GM12878 (cell line): ENCODE measurements around the gene TACR2. TPM values are rescaled to one million over a fixed set of nuclear protein-coding genes. Genes with fewer than 3 reads are reported as not detected.

Experiments
- ETV6 ChIP-seq, 2 experiments: fragments of 450-650 bp in 1 of 2; IDR thresholded peaks in 1 of 2; conservative IDR thresholded peaks in 1 of 2; 2 replicates each; pipeline ENCODE4 v1.6.1; 2014; ENCODE audit warnings: antibody characterized with exemption in 1 of 2, borderline replicate concordance in 1 of 2, low read depth in 1 of 2, mild to moderate bottlenecking in 1 of 2, moderate library complexity in 1 of 2
- MYC ChIP-seq: IDR thresholded peaks from 2 replicates; pipeline ENCODE4 v1.6.1; 2011; ENCODE audit warnings: mild to moderate bottlenecking, low read length, moderate library complexity, inconsistent platforms; ENCODE audit not compliant: insufficient read depth, insufficient replicate concordance, insufficient read length, severe bottlenecking
- RB1 ChIP-seq: fragments of 450-650 bp; formaldehyde crosslinking; IDR thresholded peaks from 2 replicates; pipeline ENCODE4 v1.6.1; 2017; ENCODE audit warnings: mild to moderate bottlenecking, borderline replicate concordance
- SIX5 ChIP-seq: IDR thresholded peaks from 2 replicates; pipeline ENCODE4 v1.6.1; 2011; ENCODE audit warnings: mild to moderate bottlenecking, low read depth, low read length, moderate library complexity; ENCODE audit not compliant: severe bottlenecking
- YBX1 ChIP-seq: fragments of 450-650 bp; IDR thresholded peaks from 2 replicates; pipeline ENCODE4 v1.6.1; 2016; ENCODE audit warnings: antibody characterized with exemption
- ZBTB33 ChIP-seq: fragments of 450-650 bp; IDR thresholded peaks from 2 replicates; pipeline ENCODE4 v1.6.1; 2017; ENCODE audit warnings: mild to moderate bottlenecking
- ZNF207 ChIP-seq: fragments of 450-650 bp; IDR thresholded peaks from 2 replicates; pipeline ENCODE4 v1.6.1; 2014; ENCODE audit warnings: antibody characterized with exemption, mild to moderate bottlenecking, borderline replicate concordance
- polyA plus RNA-seq, 11 experiments: library from polyadenylated mRNA; depleted of rRNA in 4 of 11; unstranded in 6 of 11; stranded (reverse) in 5 of 11; fragments of >200 nt; fragmentation: Nextera tagmentation in 4 of 11; fragmentation: Illumina TruSeq in 1 of 11; extraction: Ambion mirVana in 4 of 11; extraction: Trizol in 1 of 11; gene quantifications; 1 replicate in 1 of 11; 2 replicates in 10 of 11; pipeline versions ENCODE4 v1.2.1 to v1.2.3, GENCODE V29; 2011 to 2016; ENCODE audit warnings: inconsistent platforms in 2 of 11, missing spikeins in 2 of 11, low read depth in 1 of 11
- total RNA-seq, 4 experiments: library from RNA; depleted of rRNA in 3 of 4; stranded (reverse); fragments of >200 nt in 3 of 4; fragmentation: Illumina TruSeq in 1 of 4; extraction: Trizol in 1 of 4; gene quantifications; 2 replicates each; pipeline versions ENCODE4 v1.2.1 to v1.2.3, GENCODE V29; 2013 to 2021
- TF ChIP-seq, protein P1 (sequence below): IDR thresholded peaks from 2 replicates; pipeline ENCODE4 v1.6.1; 2012; ENCODE audit warnings: mild to moderate bottlenecking, low read depth, low read length

The TACR2 gene
- total and polyA plus RNA-seq, 10 of the 15 experiments (the other 5 are each of a cell fraction or from before 2014, with no cell fraction given): 0.11 TPM; not detected in 9

GRCh38 chr10:69438536-69439349 lies 22.0 kb upstream of the TACR2 start (continued):
- no peak for TF ChIP-seq ZBTB33
- TF ChIP-seq MYC: no peak
- no peak for TF ChIP-seq YBX1
- TF ChIP-seq SIX5: no peak
- TF ChIP-seq ETV6 (conservative IDR thresholded peaks at IDR 0.05 in 1 of 2, IDR thresholded peaks at IDR 0.05 in 1 of 2; ENCODE audit: borderline replicate concordance in 1 of 2, low read depth in 1 of 2): no peak
- TF ChIP-seq, protein P1, sequence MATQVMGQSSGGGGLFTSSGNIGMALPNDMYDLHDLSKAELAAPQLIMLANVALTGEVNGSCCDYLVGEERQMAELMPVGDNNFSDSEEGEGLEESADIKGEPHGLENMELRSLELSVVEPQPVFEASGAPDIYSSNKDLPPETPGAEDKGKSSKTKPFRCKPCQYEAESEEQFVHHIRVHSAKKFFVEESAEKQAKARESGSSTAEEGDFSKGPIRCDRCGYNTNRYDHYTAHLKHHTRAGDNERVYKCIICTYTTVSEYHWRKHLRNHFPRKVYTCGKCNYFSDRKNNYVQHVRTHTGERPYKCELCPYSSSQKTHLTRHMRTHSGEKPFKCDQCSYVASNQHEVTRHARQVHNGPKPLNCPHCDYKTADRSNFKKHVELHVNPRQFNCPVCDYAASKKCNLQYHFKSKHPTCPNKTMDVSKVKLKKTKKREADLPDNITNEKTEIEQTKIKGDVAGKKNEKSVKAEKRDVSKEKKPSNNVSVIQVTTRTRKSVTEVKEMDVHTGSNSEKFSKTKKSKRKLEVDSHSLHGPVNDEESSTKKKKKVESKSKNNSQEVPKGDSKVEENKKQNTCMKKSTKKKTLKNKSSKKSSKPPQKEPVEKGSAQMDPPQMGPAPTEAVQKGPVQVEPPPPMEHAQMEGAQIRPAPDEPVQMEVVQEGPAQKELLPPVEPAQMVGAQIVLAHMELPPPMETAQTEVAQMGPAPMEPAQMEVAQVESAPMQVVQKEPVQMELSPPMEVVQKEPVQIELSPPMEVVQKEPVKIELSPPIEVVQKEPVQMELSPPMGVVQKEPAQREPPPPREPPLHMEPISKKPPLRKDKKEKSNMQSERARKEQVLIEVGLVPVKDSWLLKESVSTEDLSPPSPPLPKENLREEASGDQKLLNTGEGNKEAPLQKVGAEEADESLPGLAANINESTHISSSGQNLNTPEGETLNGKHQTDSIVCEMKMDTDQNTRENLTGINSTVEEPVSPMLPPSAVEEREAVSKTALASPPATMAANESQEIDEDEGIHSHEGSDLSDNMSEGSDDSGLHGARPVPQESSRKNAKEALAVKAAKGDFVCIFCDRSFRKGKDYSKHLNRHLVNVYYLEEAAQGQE: no peak
- TF ChIP-seq ZNF207: no peak
- TF ChIP-seq RB1: no peak
